HEK293 (cell line): ENCODE data around the gene MSANTD2.

ENCODE experiments used
- CTCF ChIA-PET: fragments of 350-600 bp; formaldehyde crosslinking; extraction: SDS; loops from one replicate; lab custom pipeline; 2021; ENCODE audit warnings: antibody characterized with exemption; lab: Yijun Ruan, JAX
- POLR2A ChIA-PET: fragments of 300-600 bp; formaldehyde crosslinking; extraction: SDS; loops from one replicate; lab custom pipeline; 2020; ENCODE audit warnings: antibody characterized with exemption, inconsistent platforms; lab: Yijun Ruan, JAX
- H3K27ac ChIP-seq: fragments of 200-500 bp; sonication (Bioruptor generic); 2 replicates; pipeline ENCODE4 v1.5.1; 2014; ENCODE audit warnings: low read depth, low read length, control low read depth, inconsistent platforms; ENCODE audit errors: extremely low read depth
- H3K36me3 ChIP-seq, 2 experiments: fragments of 200-500 bp in 1 of 2; sonication (Bioruptor generic) in 1 of 2; 1 replicate in 1 of 2; 2 replicates in 1 of 2; pipeline ENCODE4 v1.5.1; 2014 to 2017; ENCODE audit warnings: inconsistent platforms in 2 of 2, low read length in 2 of 2; ENCODE audit not compliant: control insufficient read depth in 2 of 2, insufficient read depth in 1 of 2
- H3K4me1 ChIP-seq: fragments of 200-500 bp; sonication (Bioruptor generic); 2 replicates; pipeline ENCODE4 v1.5.1; 2014; ENCODE audit warnings: mild to moderate bottlenecking, low read length, inconsistent platforms; ENCODE audit not compliant: control insufficient read depth, insufficient read depth
- H3K4me3 ChIP-seq: 2 replicates; pipeline ENCODE4 v1.5.1; 2011; ENCODE audit warnings: low read depth, mild to moderate bottlenecking, control low read depth, low read length, moderate library complexity
- H3K9me3 ChIP-seq: fragments of 200-500 bp; sonication (Bioruptor generic); 2 replicates; pipeline ENCODE4 v1.5.1; 2014; ENCODE audit warnings: low read depth, low read length, inconsistent platforms; ENCODE audit not compliant: control insufficient read depth, insufficient read depth
- BCL11A ChIP-seq: fragments of 450-650 bp; formaldehyde crosslinking; IDR thresholded peaks from 2 replicates; pipeline ENCODE4 v1.5.1; 2016; ENCODE audit warnings: low read depth, missing biosample characterization, missing genetic modification characterization
- EGR2 ChIP-seq: fragments of 450-650 bp; formaldehyde crosslinking; IDR thresholded peaks from 2 replicates; pipeline ENCODE4 v1.5.1; 2016; ENCODE audit warnings: low read depth, missing biosample characterization, missing genetic modification characterization
- KLF8 ChIP-seq: fragments of 450-650 bp; formaldehyde crosslinking; IDR thresholded peaks from 2 replicates; pipeline ENCODE4 v1.5.1; 2016; ENCODE audit warnings: missing biosample characterization, missing genetic modification characterization
- MZF1 ChIP-seq: fragments of 450-650 bp; formaldehyde crosslinking; IDR thresholded peaks from 2 replicates; pipeline ENCODE4 v1.5.1; 2017; ENCODE audit warnings: missing biosample characterization, missing genetic modification characterization, borderline replicate concordance
- SP3 ChIP-seq: fragments of 450-650 bp; formaldehyde crosslinking; IDR thresholded peaks from 2 replicates; pipeline ENCODE4 v1.5.1; 2016; ENCODE audit warnings: missing biosample characterization, missing genetic modification characterization
- TCF7L2 ChIP-seq: IDR thresholded peaks from 2 replicates; pipeline ENCODE4 v1.6.1; 2011; ENCODE audit warnings: low read depth, mild to moderate bottlenecking, inconsistent platforms, low read length, moderate library complexity, borderline replicate concordance
- ZBTB17 ChIP-seq: fragments of 450-650 bp; formaldehyde crosslinking; IDR thresholded peaks from 2 replicates; pipeline ENCODE4 v1.5.1; 2016; ENCODE audit warnings: missing biosample characterization, missing genetic modification characterization
- ZBTB44 ChIP-seq: fragments of 450-650 bp; IDR thresholded peaks from 2 replicates; pipeline ENCODE4 v1.5.1; 2018; ENCODE audit warnings: missing biosample characterization, mild to moderate bottlenecking, missing genetic modification characterization
- ZBTB8A ChIP-seq: fragments of 450-650 bp; formaldehyde crosslinking; IDR thresholded peaks from 2 replicates; pipeline ENCODE4 v1.5.1; 2016; ENCODE audit warnings: missing biosample characterization, missing genetic modification characterization
- ZFP69B ChIP-seq: fragments of 450-650 bp; formaldehyde crosslinking; IDR thresholded peaks from 2 replicates; pipeline ENCODE4 v1.5.1; 2016; ENCODE audit warnings: missing biosample characterization, missing genetic modification characterization
- ZNF132 ChIP-seq: fragments of 450-650 bp; formaldehyde crosslinking; IDR thresholded peaks from 2 replicates; pipeline ENCODE4 v1.5.1; 2017; ENCODE audit warnings: missing biosample characterization, missing genetic modification characterization, borderline replicate concordance
- ZNF157 ChIP-seq: fragments of 450-650 bp; formaldehyde crosslinking; IDR thresholded peaks from 2 replicates; pipeline ENCODE4 v1.5.1; 2016; ENCODE audit warnings: missing biosample characterization, missing genetic modification characterization
- ZNF174 ChIP-seq: fragments of 450-650 bp; formaldehyde crosslinking; IDR thresholded peaks from 2 replicates; pipeline ENCODE4 v1.5.0; 2017; ENCODE audit warnings: missing biosample characterization, mild to moderate bottlenecking, missing genetic modification characterization
- ZNF335 ChIP-seq: fragments of 450-650 bp; formaldehyde crosslinking; conservative IDR thresholded peaks from 2 replicates; pipeline ENCODE4 v1.5.1; 2016; ENCODE audit warnings: missing biosample characterization, missing genetic modification characterization
- ZNF341 ChIP-seq: fragments of 450-650 bp; formaldehyde crosslinking; IDR thresholded peaks from 2 replicates; pipeline ENCODE4; 2016; ENCODE audit warnings: low read depth, missing biosample characterization, missing genetic modification characterization
- ZNF398 ChIP-seq: fragments of 450-650 bp; formaldehyde crosslinking; IDR thresholded peaks from 2 replicates; pipeline ENCODE4 v1.5.1; 2017; ENCODE audit warnings: missing biosample characterization, missing genetic modification characterization
- ZNF518A ChIP-seq: fragments of 450-650 bp; formaldehyde crosslinking; conservative IDR thresholded peaks from 2 replicates; pipeline ENCODE4 v1.5.1; 2016; ENCODE audit warnings: low read depth, missing biosample characterization, missing genetic modification characterization
- ZNF555 ChIP-seq: fragments of 450-650 bp; formaldehyde crosslinking; conservative IDR thresholded peaks from 2 replicates; pipeline ENCODE4 v1.5.1; 2017; ENCODE audit warnings: missing biosample characterization, mild to moderate bottlenecking, missing genetic modification characterization, inconsistent platforms
- ZNF561 ChIP-seq: fragments of 450-650 bp; IDR thresholded peaks from 2 replicates; pipeline ENCODE4 v1.5.1; 2018; ENCODE audit warnings: missing biosample characterization, missing genetic modification characterization, borderline replicate concordance
- ZNF660 ChIP-seq: fragments of 450-650 bp; IDR thresholded peaks from 2 replicates; pipeline ENCODE4 v1.5.1; 2018; ENCODE audit warnings: missing biosample characterization, mild to moderate bottlenecking, missing genetic modification characterization
- ZNF791 ChIP-seq: fragments of 450-650 bp; formaldehyde crosslinking; IDR thresholded peaks from 2 replicates; pipeline ENCODE4 v1.5.1; 2016; ENCODE audit warnings: missing biosample characterization, missing genetic modification characterization
- ZSCAN16 ChIP-seq: fragments of 450-650 bp; formaldehyde crosslinking; IDR thresholded peaks from 2 replicates; pipeline ENCODE4 v1.5.1; 2016; ENCODE audit warnings: missing biosample characterization, missing genetic modification characterization
- ZXDB ChIP-seq: fragments of 450-650 bp; formaldehyde crosslinking; IDR thresholded peaks from 2 replicates; pipeline ENCODE4 v1.5.1; 2016; ENCODE audit warnings: missing biosample characterization, missing genetic modification characterization
- TF ChIP-seq, protein P1 (sequence below): fragments of 450-650 bp; formaldehyde crosslinking; IDR thresholded peaks from 2 replicates; pipeline ENCODE4 v1.5.1; 2016; ENCODE audit warnings: missing biosample characterization, missing genetic modification characterization, low read depth

MSANTD2 gene

DNA sequence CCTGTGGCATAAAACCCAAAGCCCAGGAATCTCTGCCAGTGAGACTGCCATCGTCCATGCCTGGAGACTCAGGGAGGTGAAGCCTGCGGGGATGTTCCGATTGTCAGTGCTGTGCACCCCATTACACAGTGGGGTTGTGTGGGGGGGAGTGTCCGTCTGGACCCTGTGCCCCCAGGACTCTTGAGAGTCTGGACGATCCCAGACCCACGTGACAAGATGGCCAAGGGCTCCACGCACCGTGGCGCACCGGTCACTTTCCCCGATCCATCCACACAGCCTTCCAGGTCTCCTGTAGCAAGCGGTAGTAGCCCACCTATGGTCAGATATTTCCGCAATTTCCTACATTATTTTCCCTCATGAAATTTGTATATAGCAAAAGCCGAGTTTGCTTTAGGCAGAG, 81.4 kb downstream of the MSANTD2 start:
- Histone ChIP-seq H3K4me1 (no peaks in the 10 kb centered on the region), H3K4me3 (no peak overlapping the region), H3K27ac (no peak overlapping the region), H3K9me3 (no peaks in the 10 kb centered on the region), H3K36me3 (no peaks in the 10 kb centered on the region)
- POLR2A ChIA-PET = interaction anchor here (1.0 kb wide), 1 partner anchor 45 kb away, joined by 5 read pairs; the partner anchor contains the start of genes SIAE and SPA17
- CTCF ChIA-PET = interaction anchor here (0.7 kb wide), 1 partner anchor 118 kb away, joined by 3 read pairs; no protein-coding TSS in a partner anchor
- TF ChIP-seq ZNF791 (no peak), ZNF341 (tag by site-specific recombination) (no peak), ZNF518A (tag by site-specific recombination) (no peak), ZBTB44 (tag by site-specific recombination) (no peak), ZNF157 (tag by site-specific recombination) (no peak), MZF1 (tag by site-specific recombination) (no peak), ZNF555 (tag by site-specific recombination) (no peak), ZNF174 (tag by site-specific recombination) (no peak), ZNF335 (no peak), BCL11A (tag by site-specific recombination) (no peak), KLF8 (no peak)

- ChIA-PET POLR2A (interaction anchor here (1.0 kb wide), 1 partner anchor 44 kb away, joined by 5 read pairs; the partner anchor contains the start of genes SIAE and SPA17), CTCF (interaction anchor here (0.6 to 1.1 kb wide), 3 partner anchors 21 to 45 kb away, joined by 3 read pairs; no protein-coding TSS in a partner anchor)
- no peak overlapping the region for H3K27ac ChIP-seq
- H3K9me3 ChIP-seq = no peaks in the 10 kb centered on the region
- peak overlapping the region; percentile 28 for H3K4me3 ChIP-seq
- no peaks in the 10 kb centered on the region for H3K4me1 ChIP-seq
- H3K36me3 ChIP-seq = no peaks in the 10 kb centered on the region
- no peak for TF ChIP-seq ZSCAN16 (tag by site-specific recombination)
- 0 out of 2 replicates have a peak, but pooled peaks have one; percentile 34 for TF ChIP-seq ZFP69B (tag by site-specific recombination)
- TF ChIP-seq, protein P1, sequence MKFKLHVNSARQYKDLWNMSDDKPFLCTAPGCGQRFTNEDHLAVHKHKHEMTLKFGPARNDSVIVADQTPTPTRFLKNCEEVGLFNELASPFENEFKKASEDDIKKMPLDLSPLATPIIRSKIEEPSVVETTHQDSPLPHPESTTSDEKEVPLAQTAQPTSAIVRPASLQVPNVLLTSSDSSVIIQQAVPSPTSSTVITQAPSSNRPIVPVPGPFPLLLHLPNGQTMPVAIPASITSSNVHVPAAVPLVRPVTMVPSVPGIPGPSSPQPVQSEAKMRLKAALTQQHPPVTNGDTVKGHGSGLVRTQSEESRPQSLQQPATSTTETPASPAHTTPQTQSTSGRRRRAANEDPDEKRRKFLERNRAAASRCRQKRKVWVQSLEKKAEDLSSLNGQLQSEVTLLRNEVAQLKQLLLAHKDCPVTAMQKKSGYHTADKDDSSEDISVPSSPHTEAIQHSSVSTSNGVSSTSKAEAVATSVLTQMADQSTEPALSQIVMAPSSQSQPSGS (tag by site-specific recombination) = no peak
- TF ChIP-seq TCF7L2 = peak; percentile 92; the same call in 1 of the 2 replicates
- TF ChIP-seq ZBTB17 = peak; percentile 83
- TF ChIP-seq ZBTB8A = peak; percentile 68
- TF ChIP-seq ZNF561 (tag by site-specific recombination) = peak; percentile 51; the same call in 1 of the 2 replicates
- no peak for TF ChIP-seq ZNF132 (tag by site-specific recombination)
- no peak for TF ChIP-seq SP3
- TF ChIP-seq EGR2 (tag by site-specific recombination) = peak; percentile 31; the same call in 1 of the 2 replicates
- peak; percentile 69 for TF ChIP-seq ZNF398
- TF ChIP-seq ZNF660 (tag by site-specific recombination) = 0 out of 2 replicates have a peak, but pooled peaks have one; percentile 29
- 0 out of 2 replicates have a peak, but pooled peaks have one; percentile 26 for TF ChIP-seq ZXDB
Measured at GRCh38 chr11:124717786-124718651, 82.2 kb downstream of the MSANTD2 start.
